HG02885 (cell line): ENCODE measurements around the gene TGFBR1.
"Not testable (repeated sequence)": the region's sequence is repeated elsewhere in the genome, so short reads cannot be mapped to it uniquely, and the experiment has no call there.

Source experiments
- ATAC-seq: cut with Tn5 transposase; IDR thresholded peaks from one replicate; pipeline ENCODE4 v1.9.1; 2021; ENCODE audit warnings: mild to moderate bottlenecking; ENCODE audit not compliant: unreplicated experiment, poor library complexity

TGFBR1 gene

DNA sequence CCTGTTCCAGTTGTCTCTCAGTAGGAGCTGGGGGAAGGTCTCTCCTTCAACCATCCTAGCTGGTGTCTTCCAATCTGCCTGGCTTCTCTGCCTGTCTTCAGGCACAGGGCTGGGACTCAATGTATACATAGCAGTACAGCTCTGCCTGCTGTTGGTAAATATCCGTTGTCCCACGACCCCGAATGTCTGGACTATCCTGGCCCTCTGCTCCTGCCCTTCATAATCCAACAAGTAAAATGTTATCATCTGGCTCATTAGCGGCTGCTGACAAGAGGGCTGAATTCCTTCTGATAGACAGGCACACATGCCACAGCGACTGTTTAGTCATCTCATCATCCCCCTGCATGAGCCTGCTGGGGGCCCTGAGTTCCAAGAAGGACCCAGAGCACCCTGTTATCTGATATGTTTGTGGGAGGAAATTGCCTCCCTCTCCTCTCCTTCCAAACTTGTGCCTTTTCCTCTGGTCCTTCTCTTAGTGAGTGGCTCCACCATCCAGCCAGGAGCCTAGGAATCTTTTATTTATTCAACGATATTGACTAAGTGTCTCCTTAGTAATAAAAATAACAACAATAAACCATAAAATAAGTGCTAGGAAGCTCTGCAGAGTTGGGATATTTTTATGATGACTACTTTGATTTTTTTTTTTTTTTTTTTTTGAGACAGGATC lies 29.5 kb upstream of the TGFBR1 start:
- no peak for ATAC-seq

DNA sequence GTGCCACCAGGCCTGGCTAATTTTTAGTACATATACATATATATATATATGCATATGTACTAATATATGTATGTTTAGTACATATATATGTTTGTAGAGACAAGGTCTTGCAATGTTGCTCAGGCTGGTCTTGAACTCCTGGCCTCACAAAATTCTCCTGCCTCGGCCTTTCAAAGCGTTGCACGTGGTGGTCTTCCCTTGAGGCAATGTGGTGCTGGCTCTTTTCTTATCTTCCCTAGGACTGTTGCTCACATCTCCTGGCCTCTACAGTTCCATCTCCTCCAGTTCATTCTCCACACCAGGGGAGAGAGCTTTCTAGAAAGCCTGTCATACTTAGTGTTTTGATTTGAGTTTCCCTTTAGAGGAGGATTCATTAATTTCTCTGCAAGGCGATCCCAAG lies 28.9 kb upstream of the TGFBR1 start:
- ATAC-seq = no peak

DNA sequence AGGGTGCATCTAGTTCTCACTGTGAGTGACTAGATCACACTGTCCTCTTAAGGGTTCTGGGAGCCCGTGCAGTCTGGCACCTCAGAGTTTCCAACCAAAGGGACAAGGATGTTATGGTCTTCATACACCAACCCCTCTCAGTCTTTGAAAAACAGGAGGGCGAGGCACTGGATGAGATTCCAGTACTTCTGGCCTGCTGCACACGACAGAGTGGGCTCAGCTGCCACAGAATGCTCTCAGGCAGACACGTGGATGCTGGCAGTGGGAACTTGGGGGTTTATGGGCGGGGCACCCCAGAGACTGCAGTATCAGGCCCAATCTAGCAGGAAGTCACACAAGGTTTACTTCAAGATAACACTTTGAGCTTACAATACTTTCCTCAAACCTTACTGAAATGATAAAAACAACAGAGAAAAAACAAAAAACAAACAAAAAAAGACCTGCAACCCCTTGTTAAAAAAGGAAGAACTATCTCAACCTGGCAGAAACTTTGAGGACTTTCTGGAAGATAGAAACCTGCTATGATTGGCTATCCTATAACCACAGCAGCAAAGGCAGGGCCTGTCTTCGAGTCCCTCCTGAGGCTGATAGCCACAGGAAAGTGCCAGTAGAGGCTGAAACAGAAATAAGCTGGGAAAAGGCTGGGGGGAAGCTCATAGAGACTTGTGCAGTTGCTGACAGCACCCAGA lies 28.3 kb upstream of the TGFBR1 start:
- no peak for ATAC-seq

DNA sequence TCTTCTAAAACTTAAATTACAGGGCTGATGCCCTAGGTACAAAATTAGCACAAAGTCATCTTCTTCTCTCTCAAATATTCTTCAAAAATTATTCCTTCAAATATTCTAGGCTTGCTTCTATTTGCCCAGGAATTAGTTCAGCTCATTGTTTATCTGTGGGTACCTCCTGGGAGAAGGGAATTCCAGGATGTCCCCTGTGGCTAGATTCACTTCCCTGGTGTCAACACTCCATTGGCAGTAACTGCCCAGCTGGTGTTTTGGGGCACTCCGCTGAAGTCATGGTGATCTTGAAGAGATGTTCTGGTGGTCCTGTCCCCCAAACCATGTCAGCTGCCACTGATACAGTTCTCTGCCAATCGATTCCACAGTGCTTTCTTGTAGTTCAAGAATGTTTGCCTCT lies 26.2 kb upstream of the TGFBR1 start:
- ATAC-seq = no peak

DNA sequence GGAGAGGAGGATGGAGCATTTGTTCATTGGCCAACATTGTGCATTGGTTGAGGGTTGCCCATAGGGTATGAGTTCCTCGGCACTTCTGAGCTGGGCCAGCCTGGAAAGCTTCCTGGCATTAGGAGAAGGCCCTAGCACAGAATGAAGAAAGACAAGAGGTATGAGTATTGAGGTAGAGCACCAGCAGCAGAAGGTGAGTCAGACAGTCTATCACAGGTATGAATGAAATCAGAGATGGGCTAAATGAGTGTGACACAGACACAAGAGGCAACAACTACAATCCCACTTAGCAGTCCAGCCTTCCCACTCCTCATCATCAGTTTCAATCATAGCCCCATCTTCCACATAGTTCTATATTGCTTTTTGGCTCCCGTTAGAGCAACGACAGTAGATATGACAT lies 25.4 kb upstream of the TGFBR1 start:
- no peak for ATAC-seq

DNA sequence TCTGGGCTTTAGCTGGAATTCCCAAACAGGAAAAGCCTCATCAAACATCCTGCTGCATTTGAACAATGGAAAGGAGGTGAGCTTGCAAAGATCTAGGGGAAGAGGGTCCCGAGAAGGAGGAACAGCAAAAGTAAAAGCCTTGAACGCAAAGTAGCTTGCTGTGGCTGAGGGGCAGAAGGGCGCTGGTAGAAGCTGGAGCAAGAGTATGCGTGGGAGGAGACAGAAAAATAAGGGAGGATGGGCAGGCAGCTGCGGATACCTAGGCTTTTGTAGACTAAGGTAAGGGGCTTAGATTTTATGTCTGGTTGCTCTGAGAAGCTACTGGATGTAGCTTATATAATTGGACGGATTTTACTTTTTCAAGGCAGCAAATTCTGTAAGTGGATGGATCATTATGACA lies 21.9 kb upstream of the TGFBR1 start:
- no peak for ATAC-seq

DNA sequence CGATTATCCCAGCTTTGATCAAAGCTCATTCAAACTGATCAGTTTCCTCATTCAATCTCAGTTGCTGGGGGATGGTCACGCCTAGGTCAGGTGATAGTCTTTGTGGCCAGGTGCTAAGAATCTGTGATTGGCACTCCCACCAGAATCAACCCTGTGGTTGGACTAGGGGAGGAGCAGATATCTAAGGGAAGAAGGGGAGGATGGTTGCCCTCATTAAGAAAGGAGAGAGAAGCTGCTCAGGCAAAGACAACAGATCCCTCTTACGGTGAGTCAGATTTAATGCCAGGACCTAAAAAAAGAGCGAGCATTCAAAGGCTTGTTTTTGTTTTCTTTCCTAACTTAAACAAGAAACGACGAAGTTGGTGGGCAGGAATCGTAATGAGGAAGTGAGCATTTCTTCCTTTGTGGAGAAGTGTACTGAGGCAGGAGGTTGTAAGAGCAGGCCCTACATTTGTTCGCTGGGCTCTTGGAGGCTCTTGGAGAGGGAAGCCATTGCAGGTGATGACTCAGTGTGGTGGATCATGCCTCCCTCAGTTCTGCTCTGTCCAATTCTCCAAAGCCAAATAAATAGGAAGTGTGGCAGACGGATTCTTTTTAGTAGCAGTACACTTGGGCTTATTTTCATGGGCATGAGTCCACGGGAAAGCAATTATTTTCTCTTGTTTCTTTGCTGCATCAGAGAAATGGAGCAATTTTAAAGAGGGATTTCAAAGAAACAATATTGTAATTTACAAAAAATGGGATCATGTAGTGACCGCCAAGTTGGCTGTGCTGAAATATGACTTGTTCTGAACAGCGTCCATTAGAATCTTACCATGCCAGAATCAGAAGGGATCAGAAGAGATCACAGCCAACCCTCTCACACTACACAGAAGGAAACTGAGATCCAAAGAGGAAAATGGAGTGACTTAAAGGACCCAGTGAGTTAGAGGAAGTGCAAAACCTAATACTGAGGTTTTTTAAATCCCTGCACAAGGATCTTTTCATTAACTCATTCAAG lies 18.7 kb upstream of the TGFBR1 start:
- ATAC-seq = no peak

DNA sequence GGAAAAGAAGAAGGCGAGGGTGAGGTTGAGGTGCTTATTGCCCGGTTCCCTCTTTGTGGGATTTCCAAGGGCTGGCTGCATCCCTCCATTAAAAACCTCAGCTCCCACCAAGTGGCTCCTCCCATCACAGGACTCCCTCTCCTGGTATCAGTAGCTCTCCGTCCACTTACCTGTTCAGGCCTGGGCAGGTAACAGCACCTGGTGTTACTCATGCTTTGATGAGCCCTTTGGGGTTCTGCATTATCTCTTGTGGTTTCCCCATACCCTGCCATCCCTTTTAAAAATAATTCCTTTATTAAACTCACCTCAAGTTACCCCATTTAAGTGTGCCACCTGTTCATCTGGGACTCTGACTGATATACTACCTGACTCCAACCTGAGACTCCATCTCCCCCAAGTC lies 17.5 kb upstream of the TGFBR1 start:
- no peak for ATAC-seq

DNA sequence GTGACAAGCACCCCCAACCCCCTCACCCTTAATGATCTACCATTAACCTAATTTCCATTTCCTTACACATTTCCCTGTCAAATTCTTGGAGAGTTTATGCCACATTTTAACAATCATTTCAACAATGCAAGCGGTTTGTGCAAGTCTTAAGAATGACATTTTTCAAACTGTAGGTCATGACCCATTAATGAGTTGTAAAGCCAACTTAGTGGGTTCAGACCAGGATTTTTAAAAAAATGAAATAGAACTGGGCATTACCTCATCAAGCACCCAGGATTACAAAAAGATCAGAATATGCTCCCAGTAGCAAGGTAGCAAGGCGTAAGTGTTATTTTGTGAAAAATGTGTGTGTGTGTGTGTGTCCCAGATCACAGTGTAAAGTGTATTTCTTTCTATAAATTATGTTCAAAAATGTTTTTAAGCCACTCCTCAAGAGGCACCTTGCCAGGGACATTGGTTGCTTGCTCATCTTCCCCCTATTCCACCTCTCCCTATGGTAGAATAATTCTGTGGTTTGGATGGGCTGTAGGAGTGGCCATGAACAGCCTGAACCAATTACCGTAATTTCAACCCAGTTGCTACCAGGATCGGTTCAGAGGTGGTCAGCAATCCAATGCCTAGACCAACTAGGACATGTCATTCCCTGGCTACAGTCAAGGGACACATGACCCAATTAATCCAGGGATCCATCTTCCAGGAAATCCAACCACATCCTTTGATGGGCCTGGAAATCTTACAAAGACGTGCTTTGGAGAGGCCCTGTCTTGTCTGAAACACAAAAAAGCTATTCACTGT lies 14.4 kb upstream of the TGFBR1 start:
- no peak for ATAC-seq

DNA sequence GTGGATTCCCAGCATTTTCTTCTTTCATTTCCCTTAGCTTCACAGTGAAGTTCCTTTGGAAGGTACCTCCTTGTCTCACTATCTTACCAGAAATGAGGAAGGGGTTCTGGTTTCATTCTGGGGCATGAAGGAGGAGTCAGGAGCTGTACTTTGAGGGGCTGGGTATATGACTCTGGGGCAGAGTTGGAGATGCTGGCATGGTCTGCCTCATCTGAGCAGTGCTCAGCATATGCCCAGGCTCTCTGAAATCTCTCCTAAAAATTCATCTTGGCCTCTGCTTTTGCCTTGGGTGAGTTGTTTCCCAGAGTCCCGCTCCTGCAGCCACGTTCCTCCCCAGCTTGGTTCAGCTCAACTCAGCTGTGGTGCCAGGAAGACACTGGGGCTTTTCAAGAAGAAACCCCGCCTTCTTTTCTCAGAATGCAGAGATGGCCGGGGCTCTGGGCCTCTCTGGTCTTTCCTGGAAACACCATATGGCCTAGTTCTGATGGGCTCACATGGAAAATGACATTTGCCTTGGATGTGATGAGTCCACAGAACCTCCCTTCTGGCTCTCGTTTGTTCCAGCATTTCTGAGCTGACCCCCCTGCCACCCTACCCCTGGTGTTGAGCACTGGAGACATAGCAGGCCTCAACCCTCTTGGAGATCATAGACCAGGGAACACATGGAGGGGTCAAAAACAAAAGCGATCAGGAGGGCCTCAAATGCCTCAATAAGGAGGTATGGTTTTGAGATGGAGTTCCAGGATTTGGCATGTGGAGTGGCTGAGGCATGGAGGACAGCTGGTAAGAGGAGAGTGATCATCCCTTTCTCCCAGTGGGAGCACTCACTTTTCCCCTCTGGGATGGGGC lies 12.0 kb upstream of the TGFBR1 start:
- ATAC-seq = no peak

DNA sequence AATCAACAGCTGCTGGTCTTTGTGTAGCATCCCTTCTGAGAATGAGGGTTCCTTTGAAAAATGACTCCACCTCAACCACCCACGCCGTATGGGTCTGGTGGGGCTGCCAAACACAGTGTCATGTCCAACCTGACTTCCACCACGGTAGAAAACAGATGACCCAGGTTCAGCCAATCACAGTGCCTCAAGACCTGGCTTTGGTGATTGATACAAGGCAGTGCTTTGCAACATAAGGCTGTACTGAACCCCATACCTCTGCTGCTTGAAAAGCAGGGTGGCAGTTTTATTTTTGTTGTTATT lies 11.5 kb upstream of the TGFBR1 start:
- ATAC-seq = no peak

DNA sequence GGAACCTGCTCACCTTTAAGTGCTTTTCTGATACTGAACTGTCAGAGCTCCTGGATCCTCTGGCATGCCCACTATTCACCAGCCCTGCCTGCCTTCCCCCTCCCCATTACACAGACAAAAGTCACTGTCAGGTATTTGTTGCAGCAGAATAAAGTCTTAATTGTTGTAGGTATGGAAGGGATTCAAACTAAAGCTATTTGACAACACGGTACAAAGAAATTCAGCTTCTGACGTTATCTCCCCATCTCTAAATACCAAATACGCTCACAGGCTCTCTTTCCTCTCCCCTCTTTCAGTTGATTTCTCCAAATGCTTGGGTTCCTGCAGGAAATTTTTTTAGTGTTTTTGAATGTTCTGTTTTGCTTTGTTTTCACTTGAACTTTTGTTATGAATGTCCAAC lies 9.3 kb upstream of the TGFBR1 start:
- no peak for ATAC-seq

DNA sequence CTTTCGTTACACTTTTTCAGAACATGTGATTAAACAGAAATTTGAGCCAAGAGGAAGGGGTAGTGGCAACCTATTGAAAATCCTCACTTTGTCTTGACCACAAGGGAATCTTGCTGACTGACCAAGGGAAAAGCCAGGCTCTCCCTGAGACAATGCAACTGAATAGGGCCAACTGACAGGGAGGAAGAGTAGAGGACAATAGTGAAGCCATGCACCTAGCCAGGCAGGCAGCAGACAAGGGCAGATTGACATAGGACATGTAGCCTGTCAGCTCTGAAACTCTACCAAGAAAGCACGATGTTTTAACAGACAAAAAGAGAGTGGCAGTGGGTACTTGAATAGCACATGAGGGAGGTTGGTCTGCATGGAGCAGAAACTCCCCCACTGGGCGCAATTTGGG lies 8.5 kb upstream of the TGFBR1 start:
- no peak for ATAC-seq

DNA sequence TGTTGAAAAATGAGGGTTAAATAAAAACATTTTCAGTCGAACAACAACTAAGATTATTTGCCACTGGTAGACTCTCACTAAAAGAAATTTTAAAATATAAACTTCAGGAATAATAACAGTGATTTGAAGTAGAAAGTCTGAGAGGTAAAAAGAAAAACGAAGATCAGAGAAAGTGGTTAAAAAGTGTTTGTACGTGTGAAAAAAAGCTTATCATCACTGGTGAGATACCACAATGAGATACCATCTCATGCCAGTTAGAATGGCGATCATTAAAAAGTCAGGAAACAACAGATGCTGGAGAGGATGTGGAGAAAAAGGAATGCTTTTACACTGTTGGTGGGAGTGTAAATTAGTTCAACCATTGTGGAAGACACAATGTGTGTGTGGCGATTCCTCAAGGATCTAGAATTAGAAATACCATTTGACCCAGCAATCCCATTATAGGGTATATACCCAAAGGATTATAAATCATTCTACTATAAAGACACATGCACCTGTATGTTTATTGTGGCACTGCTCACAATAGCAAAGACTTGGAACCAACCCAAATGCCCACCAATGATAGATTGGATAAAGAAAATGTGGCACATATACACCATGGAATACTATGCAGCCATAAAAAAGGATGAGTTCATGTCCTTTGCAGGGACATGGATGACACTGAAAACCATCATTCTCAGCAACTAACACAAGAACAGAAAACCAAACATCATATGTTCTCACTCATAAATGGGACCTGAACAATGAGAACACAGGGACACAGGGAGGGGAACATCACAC lies 4.9 kb upstream of the TGFBR1 start:
- ATAC-seq = not testable (repeated sequence)

DNA sequence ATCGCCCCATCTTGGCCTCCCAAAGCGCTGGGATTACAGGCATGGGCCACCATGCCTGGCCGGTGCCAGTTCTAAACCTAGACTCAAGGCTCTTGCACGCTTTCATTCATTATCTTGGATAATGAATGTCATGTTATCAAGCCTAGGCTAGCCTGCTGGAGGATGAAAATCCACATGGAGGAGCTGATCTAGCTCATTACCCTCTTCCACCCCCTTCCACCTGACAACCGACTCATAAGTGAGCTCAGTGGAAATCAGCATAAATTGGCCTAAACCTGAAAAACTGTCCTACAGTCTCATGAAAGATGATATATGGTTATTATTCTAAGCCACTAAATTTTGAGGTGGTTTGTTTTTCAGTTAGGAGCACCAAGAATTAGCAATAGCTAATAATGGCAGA lies 3.6 kb upstream of the TGFBR1 start:
- no peak for ATAC-seq

DNA sequence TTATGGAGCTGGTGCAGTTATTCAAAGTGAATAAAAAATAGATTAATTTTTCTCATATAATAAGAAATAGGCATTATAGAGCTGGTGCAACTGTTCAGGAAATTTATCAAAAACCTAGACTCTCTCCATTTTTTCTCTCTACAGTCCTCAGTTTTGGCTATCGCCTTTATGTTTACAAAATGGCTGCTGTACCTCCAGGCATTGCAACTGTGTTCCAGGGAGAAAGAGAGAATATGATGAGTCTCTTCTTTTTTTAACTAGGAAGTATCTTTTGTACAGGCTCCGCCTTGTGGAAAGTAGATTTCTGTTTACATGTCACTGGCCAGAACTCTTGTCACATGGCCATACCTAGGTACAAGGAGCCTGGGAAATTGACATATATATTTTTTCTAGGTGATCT lies 3.1 kb upstream of the TGFBR1 start:
- no peak for ATAC-seq

DNA sequence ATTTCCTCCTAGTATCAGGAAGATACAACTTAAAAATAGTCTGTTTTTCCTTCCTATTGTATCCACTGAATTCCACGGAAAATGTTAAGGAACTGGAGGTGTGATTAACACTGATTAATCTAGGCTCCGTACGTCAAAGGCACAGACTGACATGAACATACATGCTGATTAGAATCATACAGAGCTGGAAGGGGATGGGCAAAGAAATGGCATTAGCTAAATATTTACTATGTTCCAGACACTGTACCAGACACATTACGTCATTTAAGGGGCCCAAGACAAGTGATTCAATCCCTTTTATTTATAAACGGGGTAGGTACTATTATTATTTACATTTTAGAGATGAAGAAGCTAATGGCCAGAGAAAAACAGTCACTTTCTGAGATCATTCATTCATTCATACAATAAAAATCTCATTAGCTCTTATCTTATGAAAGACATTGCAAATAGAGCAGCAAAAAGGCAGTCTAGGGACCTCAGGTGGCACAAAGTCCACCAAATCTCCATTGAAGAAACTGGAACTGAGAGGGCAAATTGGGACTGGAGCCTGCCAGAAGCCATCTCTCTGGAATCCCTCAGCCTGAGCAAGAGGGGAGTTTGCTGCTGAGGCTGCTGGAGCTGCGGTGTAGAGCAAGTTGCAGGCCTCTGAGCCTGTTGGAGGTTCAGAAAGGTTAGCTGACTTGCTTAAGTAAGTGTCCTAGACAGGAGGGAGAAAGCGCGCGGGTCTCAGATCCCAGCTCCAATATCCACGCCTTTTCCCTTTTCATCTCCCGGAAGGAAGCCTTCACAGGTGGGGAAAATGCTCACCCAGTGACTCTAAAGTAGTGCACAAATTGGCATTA lies 1.6 kb upstream of the TGFBR1 start:
- no peak for ATAC-seq

DNA sequence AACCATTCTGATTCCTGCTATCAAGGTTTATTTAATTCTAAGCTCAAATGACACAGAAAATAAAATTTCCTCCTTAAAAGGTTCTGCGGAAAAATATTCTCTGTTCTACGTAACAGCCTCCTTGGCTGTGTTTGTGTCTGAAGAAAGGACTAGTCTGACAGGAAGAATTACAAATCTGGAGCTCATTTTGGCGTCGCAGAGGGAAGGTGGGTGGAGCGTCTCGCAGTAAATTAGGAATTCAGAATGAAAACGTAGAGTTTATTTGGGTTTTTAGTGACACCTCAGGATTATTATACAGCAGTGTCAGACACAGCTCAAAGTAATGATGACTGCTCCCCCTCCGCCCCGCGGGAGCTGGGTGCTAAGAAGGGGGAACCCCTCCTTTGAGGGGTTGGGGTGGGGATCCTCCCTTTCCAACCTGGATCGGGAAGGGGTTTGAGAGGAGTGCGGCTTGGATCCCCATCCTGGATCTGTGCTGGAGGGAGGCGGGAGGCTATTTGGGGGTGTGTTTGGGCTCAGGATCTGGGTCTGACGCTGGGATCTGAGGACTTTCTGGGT lies 933 bp upstream of the TGFBR1 start:
- no peak for ATAC-seq
